Sigmoid colon (tissue), 7 donors: ENCODE data around the gene GAS5. TPM values are rescaled to one million over a fixed set of nuclear protein-coding genes. Genes with fewer than 3 reads are reported as not detected.
"Not testable (repeated sequence)": the region's sequence is repeated elsewhere in the genome, so short reads cannot be mapped to it uniquely, and the experiment has no call there.

ENCODE experiments used
- DNase-seq: peaks from one replicate; pipeline ENCODE4 v3.0.0-alpha.2; 2019
- H3K27ac ChIP-seq, 4 donors: fragments of 200-600 bp; sonication (generic); one replicate each; pipeline ENCODE4 v1.5.1; 2016 to 2019; ENCODE audit warnings: mild to moderate bottlenecking in 1 of 4
- H3K27me3 ChIP-seq, 3 donors: fragments of 200-600 bp; sonication (generic); one replicate each; pipeline ENCODE4 v1.5.1; 2019; ENCODE audit warnings: mild to moderate bottlenecking in 1 of 3
- H3K36me3 ChIP-seq, 4 donors: fragments of 200-600 bp; sonication (generic); one replicate each; pipeline ENCODE4 v1.5.1; 2016 to 2019
- H3K4me1 ChIP-seq, 4 donors: fragments of 200-600 bp; sonication (generic); one replicate each; pipeline ENCODE4 v1.5.1; 2017 to 2019
- H3K4me3 ChIP-seq, 4 donors: fragments of 200-600 bp; sonication (generic); one replicate each; pipeline ENCODE4 v1.5.1; 2017 to 2019; ENCODE audit warnings: mild to moderate bottlenecking in 2 of 4, moderate library complexity in 1 of 4
- H3K9me3 ChIP-seq, 4 donors: fragments of 200-600 bp in 3 of 4; sonication (generic) in 3 of 4; one replicate each; pipeline versions ENCODE4 v1.5.1 to v1.6.1; 2013 to 2019
- CTCF ChIP-seq, 4 experiments: fragments of 450-650 bp in 3 of 4; fragments of 200-600 bp in 1 of 4; IDR thresholded peaks; one replicate each; pipeline ENCODE4 v1.5.1; 2016 to 2019; ENCODE audit warnings: antibody characterized with exemption in 4 of 4, mild to moderate bottlenecking in 3 of 4, moderate library complexity in 2 of 4
- EP300 ChIP-seq, 4 donors: sonication (generic); formaldehyde crosslinking; IDR thresholded peaks; one replicate each; pipeline ENCODE4 v1.6.1; 2017; ENCODE audit warnings: antibody characterized with exemption in 4 of 4
- POLR2A ChIP-seq, 2 donors: fragments of 450-650 bp; IDR thresholded peaks; one replicate each; pipeline ENCODE4 v1.6.1; 2016; ENCODE audit warnings: antibody characterized with exemption in 2 of 2, mild to moderate bottlenecking in 2 of 2, moderate library complexity in 2 of 2
- POLR2AphosphoS5 ChIP-seq, 4 donors: sonication (generic); formaldehyde crosslinking; IDR thresholded peaks; one replicate each; pipeline ENCODE4 v1.6.1; 2017; ENCODE audit warnings: antibody characterized with exemption in 4 of 4
- WGBS, 2 donors: extraction: QIAGEN DNeasy Blood & Tissue Kit; methylation state at CpG; one replicate each; pipeline ENCODE4 v1.1.7; 2013; 5-methylcytosine and 5-hydroxymethylcytosine counted together
- intact Hi-C: fragments of 100-400 bp; cut with DNase I; formaldehyde crosslinking; loops from one replicate; pipeline ENCODE4 v1.15.1; 2023
- polyA plus RNA-seq, 3 donors: library from polyadenylated mRNA; stranded (reverse); fragments of 200-250 nt; gene quantifications; one replicate each; pipeline ENCODE4 v1.2.3, GENCODE V29; 2013
- total RNA-seq, 4 donors: library from RNA; depleted of rRNA; stranded (reverse); fragments of >200 nt; gene quantifications; one replicate each; pipeline ENCODE4 v1.1.0, GENCODE V29; 2016
- donor health status: healthy with polysubstance abuse.
- donor health status: Bipolar disorder and iron deficiency.
- donor health status: healthy.

The GAS5 gene
- total and polyA plus RNA-seq, 7 donors, result 323 to 804 (median 489) TPM

- no peak for DNase-seq
- no peak for TF ChIP-seq POLR2AphosphoS5 (IDR thresholded peaks at IDR 0.05)
- no peak for TF ChIP-seq EP300 (IDR thresholded peaks at IDR 0.05)
- TF ChIP-seq POLR2A (IDR thresholded peaks at IDR 0.05), result no peak
- no peak for TF ChIP-seq CTCF (IDR thresholded peaks at IDR 0.05)
- Histone ChIP-seq H3K36me3 (peaks cover 0 to 35% (median 13%) of the 10 kb centered on the region in 4 donors), H3K27me3 (no peaks in the 10 kb centered on the region), H3K4me3 (no peak overlapping the region), H3K9me3 (no peaks in the 10 kb centered on the region), H3K4me1 (no peaks in the 10 kb centered on the region), H3K27ac (no peak overlapping the region)
- intact Hi-C loops, result no loop called here
- WGBS, 2 donors, result 94 to 96% methylated on average over 5 of the region's 5 CpGs
Measured at GRCh38 chr1:173884701-173885100, 16.9 kb upstream of the GAS5 start.

- intact Hi-C loops, H3K27ac ChIP-seq, H3K4me3 ChIP-seq, H3K4me1 ChIP-seq, H3K9me3 ChIP-seq, DNase-seq, H3K27me3 ChIP-seq: not testable (repeated sequence)
- 70 to 77% methylated on average over 4 of the region's 4 CpGs for WGBS, 2 donors
- H3K36me3 ChIP-seq, result peaks cover 0 to 45% (median 12%) of the 10 kb centered on the region in 4 donors
Measured at GRCh38 chr1:173881117-173881516, 13.3 kb upstream of the GAS5 start.

- no peak for DNase-seq
- no peak overlapping the region for H3K27ac ChIP-seq
- intact Hi-C loops, result no loop called here
- TF ChIP-seq POLR2AphosphoS5 (IDR thresholded peaks at IDR 0.05) (no peak), CTCF (IDR thresholded peaks at IDR 0.05) (no peak), POLR2A (IDR thresholded peaks at IDR 0.05) (no peak), EP300 (IDR thresholded peaks at IDR 0.05) (no peak)
- no peaks in the 10 kb centered on the region for H3K9me3 ChIP-seq
- H3K4me3 ChIP-seq, result no peak overlapping the region
- no peaks in the 10 kb centered on the region for H3K27me3 ChIP-seq
- no peaks in the 10 kb centered on the region for H3K4me1 ChIP-seq
- H3K36me3 ChIP-seq, result peaks cover 0 to 62% (median 10%) of the 10 kb centered on the region in 4 donors
Measured at GRCh38 chr1:173878251-173878650, 10.5 kb upstream of the GAS5 start.

GRCh38 chr1:173876732-173877131 is 8.9 kb upstream of the GAS5 start:
- DNase-seq, result no peak
- no peak overlapping the region for H3K27ac ChIP-seq
- 69 to 80% methylated on average over 5 of the region's 5 CpGs for WGBS, 2 donors
- no peaks in the 10 kb centered on the region for H3K27me3 ChIP-seq
- no peak overlapping the region for H3K4me3 ChIP-seq
- H3K9me3 ChIP-seq, result no peaks in the 10 kb centered on the region
- H3K4me1 ChIP-seq, result no peaks in the 10 kb centered on the region
- TF ChIP-seq POLR2AphosphoS5 (IDR thresholded peaks at IDR 0.05) (no peak), POLR2A (IDR thresholded peaks at IDR 0.05) (no peak), EP300 (IDR thresholded peaks at IDR 0.05) (no peak), CTCF (IDR thresholded peaks at IDR 0.05) (no peak)
- peaks cover 0 to 63% (median 10%) of the 10 kb centered on the region in 4 donors for H3K36me3 ChIP-seq
- intact Hi-C loops, result no loop called here

- 86 to 99% methylated on average over 2 of the region's 2 CpGs for WGBS, 2 donors
- Histone ChIP-seq H3K27me3 (no peaks in the 10 kb centered on the region), H3K4me3 (no peak overlapping the region), H3K36me3 (peaks cover 0 to 44% (median 5%) of the 10 kb centered on the region in 4 donors), H3K4me1 (peaks cover 0 to 25% (median 14%) of the 10 kb centered on the region in 4 donors), H3K9me3 (no peaks in the 10 kb centered on the region), H3K27ac (no peak overlapping the region)
- no peak for DNase-seq
- TF ChIP-seq POLR2A (IDR thresholded peaks at IDR 0.05) (no peak), CTCF (IDR thresholded peaks at IDR 0.05) (no peak), POLR2AphosphoS5 (IDR thresholded peaks at IDR 0.05) (no peak), EP300 (IDR thresholded peaks at IDR 0.05) (no peak)
- intact Hi-C loops, result no loop called here
Measured at GRCh38 chr1:173871500-173871899, 3.7 kb upstream of the GAS5 start.
